Naive B cell (primary cell): Measurements from ENCODE around the gene SLC6A11. TPM values are rescaled to one million over a fixed set of nuclear protein-coding genes. Genes with fewer than 3 reads are reported as not detected.

Experiments used
- ATAC-seq, 2 donors: fragments of 150-1000 bp; cut with Tn5 transposase; 2 replicates each; pipeline ENCODE4 v1.10.0; 2021; ENCODE audit warnings: low read depth in 2 of 2, mild to moderate bottlenecking in 2 of 2, moderate library complexity in 2 of 2
- DNase-seq: peaks from one replicate; pipeline ENCODE4 v3.0.0; 2022
- H3K27ac Mint-ChIP-seq, 6 donors: one replicate each; pipeline ENCODE4 v1.8.0; 2020 to 2022; ENCODE audit warnings: mild to moderate bottlenecking in 6 of 6, mixed read lengths in 6 of 6, moderate library complexity in 5 of 6, inconsistent platforms in 2 of 6
- H3K27me3 Mint-ChIP-seq, 3 donors: one replicate each; pipeline ENCODE4 v1.8.0; 2021 to 2022; ENCODE audit warnings: mixed read lengths in 3 of 3, mild to moderate bottlenecking in 1 of 3
- H3K36me3 Mint-ChIP-seq, 2 donors: one replicate each; pipeline ENCODE4 v1.8.0; 2020 to 2022; ENCODE audit warnings: mixed read lengths in 2 of 2, inconsistent platforms in 1 of 2, mild to moderate bottlenecking in 1 of 2
- H3K4me1 Mint-ChIP-seq, 3 donors: one replicate each; pipeline ENCODE4 v1.8.0; 2020 to 2022; ENCODE audit warnings: mixed read lengths in 3 of 3, inconsistent platforms in 1 of 3, mild to moderate bottlenecking in 1 of 3, moderate library complexity in 1 of 3
- H3K4me3 Mint-ChIP-seq, 8 donors: one replicate each; pipeline ENCODE4 v1.8.0; 2020 to 2022; ENCODE audit warnings: mild to moderate bottlenecking in 8 of 8, mixed read lengths in 8 of 8, moderate library complexity in 8 of 8, inconsistent platforms in 2 of 8
- H3K9me3 Mint-ChIP-seq, 7 donors: one replicate each; pipeline ENCODE4 v1.8.0; 2020 to 2022; ENCODE audit warnings: mixed read lengths in 7 of 7, mild to moderate bottlenecking in 5 of 7, inconsistent platforms in 2 of 7, moderate library complexity in 1 of 7
- polyA plus RNA-seq, 6 donors: library from polyadenylated mRNA; unstranded; fragments of 300-500 nt; fragmentation: Illumina TruSeq; gene quantifications; one replicate each; pipeline ENCODE4 v1.2.3, GENCODE V29; 2021; ENCODE audit warnings: low read depth in 6 of 6

Gene SLC6A11
- polyA plus RNA-seq, 6 donors from 2014 or later = not detected

- Mint-ChIP-seq H3K27ac (no peak overlapping the region), H3K27me3 (peaks cover 17 to 44% (median 36%) of the 10 kb centered on the region in 3 donors), H3K4me3 (peak overlapping the region in 1 of 8 donors; percentile 42), H3K4me1 (no peaks in the 10 kb centered on the region), H3K9me3 (peaks cover 0 to 4% (median 0%) of the 10 kb centered on the region in 7 donors), H3K36me3 (no peaks in the 10 kb centered on the region)
- ATAC-seq (no peak), DNase-seq (no peak)
These were observed 146.5 kb downstream of the SLC6A11 start for GRCh38 chr3:10962481-10963036.

- no peak for DNase-seq
- ATAC-seq = no peak
- Mint-ChIP-seq H3K27ac (no peak overlapping the region), H3K9me3 (peaks cover 0 to 4% (median 0%) of the 10 kb centered on the region in 7 donors), H3K27me3 (peaks cover 17 to 53% (median 44%) of the 10 kb centered on the region in 3 donors), H3K4me1 (no peaks in the 10 kb centered on the region), H3K36me3 (no peaks in the 10 kb centered on the region), H3K4me3 (no peak overlapping the region)
These were observed 148.6 kb downstream of the SLC6A11 start for GRCh38 chr3:10964537-10965167.

- no peak for ATAC-seq
- H3K4me3 Mint-ChIP-seq = no peak overlapping the region
- H3K27me3 Mint-ChIP-seq = peaks cover 22 to 61% (median 36%) of the 10 kb centered on the region in 3 donors
- no peak overlapping the region for H3K27ac Mint-ChIP-seq
- no peaks in the 10 kb centered on the region for H3K36me3 Mint-ChIP-seq
- no peak for DNase-seq
- no peaks in the 10 kb centered on the region for H3K4me1 Mint-ChIP-seq
- peaks cover 0 to 4% (median 0%) of the 10 kb centered on the region in 7 donors for H3K9me3 Mint-ChIP-seq
These were observed 152.4 kb downstream of the SLC6A11 start for GRCh38 chr3:10968401-10968800.

GRCh38 chr3:10970306-10970960, 154.4 kb downstream of the SLC6A11 start:
- ATAC-seq = no peak
- Mint-ChIP-seq H3K27me3 (peaks cover 25 to 54% (median 28%) of the 10 kb centered on the region in 3 donors), H3K4me3 (no peak overlapping the region)

GRCh38 chr3:10972072-10972782, 156.2 kb downstream of the SLC6A11 start:
- Mint-ChIP-seq H3K27me3 (peaks cover 18 to 57% (median 29%) of the 10 kb centered on the region in 3 donors), H3K9me3 (peaks cover 0 to 11% (median 2%) of the 10 kb centered on the region in 7 donors), H3K36me3 (no peaks in the 10 kb centered on the region), H3K27ac (no peak overlapping the region), H3K4me3 (no peak overlapping the region), H3K4me1 (no peaks in the 10 kb centered on the region)
- ATAC-seq (no peak), DNase-seq (no peak)

More at GRCh38 chr3:10970306-10970960, 154.4 kb downstream of the SLC6A11 start:
- Mint-ChIP-seq H3K9me3 (peaks cover 0 to 6% (median 0%) of the 10 kb centered on the region in 7 donors), H3K36me3 (no peaks in the 10 kb centered on the region), H3K4me1 (no peaks in the 10 kb centered on the region), H3K27ac (peak overlapping the region in 1 of 6 donors; percentile 9)
- DNase-seq = no peak

- peaks cover 18 to 56% (median 31%) of the 10 kb centered on the region in 3 donors for H3K27me3 Mint-ChIP-seq
- no peak for DNase-seq
- H3K36me3 Mint-ChIP-seq = no peaks in the 10 kb centered on the region
- peaks cover 0 to 11% (median 2%) of the 10 kb centered on the region in 7 donors for H3K9me3 Mint-ChIP-seq
- no peak overlapping the region for H3K4me3 Mint-ChIP-seq
- H3K4me1 Mint-ChIP-seq = no peaks in the 10 kb centered on the region
- no peak for ATAC-seq
- no peak overlapping the region for H3K27ac Mint-ChIP-seq
These were observed 157.1 kb downstream of the SLC6A11 start for GRCh38 chr3:10973046-10973595.

GRCh38 chr3:10974131-10974530, 158.1 kb downstream of the SLC6A11 start:
- peak overlapping the region in 1 of 6 donors; percentile 81 for H3K27ac Mint-ChIP-seq
- no peak overlapping the region for H3K4me3 Mint-ChIP-seq
- DNase-seq (no peak), ATAC-seq (no peak)
- H3K27me3 Mint-ChIP-seq = peaks cover 22 to 59% (median 32%) of the 10 kb centered on the region in 3 donors
- H3K36me3 Mint-ChIP-seq = no peaks in the 10 kb centered on the region
- H3K4me1 Mint-ChIP-seq = no peaks in the 10 kb centered on the region
- peaks cover 0 to 11% (median 4%) of the 10 kb centered on the region in 7 donors for H3K9me3 Mint-ChIP-seq

GRCh38 chr3:10974746-10975375, 158.8 kb downstream of the SLC6A11 start:
- DNase-seq (no peak), ATAC-seq (no peak)
- Mint-ChIP-seq H3K4me3 (no peak overlapping the region), H3K36me3 (no peaks in the 10 kb centered on the region), H3K27ac (no peak overlapping the region), H3K4me1 (no peaks in the 10 kb centered on the region), H3K9me3 (peaks cover 0 to 8% (median 4%) of the 10 kb centered on the region in 7 donors), H3K27me3 (peaks cover 22 to 65% (median 33%) of the 10 kb centered on the region in 3 donors)

GRCh38 chr3:10975695-10976234, 159.7 kb downstream of the SLC6A11 start:
- no peak overlapping the region for H3K4me3 Mint-ChIP-seq
- H3K27ac Mint-ChIP-seq = no peak overlapping the region
- peaks cover 22 to 65% (median 33%) of the 10 kb centered on the region in 3 donors for H3K27me3 Mint-ChIP-seq
- no peaks in the 10 kb centered on the region for H3K36me3 Mint-ChIP-seq
- H3K9me3 Mint-ChIP-seq = peaks cover 0 to 7% (median 4%) of the 10 kb centered on the region in 7 donors
- no peaks in the 10 kb centered on the region for H3K4me1 Mint-ChIP-seq
- ATAC-seq = no peak
- no peak for DNase-seq

- Mint-ChIP-seq H3K36me3 (peaks cover 0 to 7% of the 10 kb centered on the region in 2 donors), H3K4me1 (no peaks in the 10 kb centered on the region), H3K27me3 (peaks cover 29 to 67% (median 39%) of the 10 kb centered on the region in 3 donors), H3K4me3 (no peak overlapping the region), H3K9me3 (peaks cover 0 to 11% (median 4%) of the 10 kb centered on the region in 7 donors), H3K27ac (no peak overlapping the region)
- ATAC-seq (no peak), DNase-seq (no peak)
These were observed 160.7 kb downstream of the SLC6A11 start for GRCh38 chr3:10976770-10977169.

GRCh38 chr3:10977892-10978510, 162.0 kb downstream of the SLC6A11 start:
- Mint-ChIP-seq H3K4me3 (no peak overlapping the region), H3K27me3 (peaks cover 24 to 70% (median 39%) of the 10 kb centered on the region in 3 donors), H3K4me1 (peaks cover 0 to 3% (median 0%) of the 10 kb centered on the region in 3 donors), H3K36me3 (peaks cover 0 to 7% of the 10 kb centered on the region in 2 donors), H3K9me3 (peaks cover 0 to 11% (median 4%) of the 10 kb centered on the region in 7 donors), H3K27ac (no peak overlapping the region)
- no peak for DNase-seq
- no peak for ATAC-seq

GRCh38 chr3:10978956-10979355, 162.9 kb downstream of the SLC6A11 start:
- Mint-ChIP-seq H3K27ac (no peak overlapping the region), H3K27me3 (peaks cover 20 to 68% (median 38%) of the 10 kb centered on the region in 3 donors), H3K9me3 (peaks cover 0 to 11% (median 4%) of the 10 kb centered on the region in 7 donors), H3K36me3 (peaks cover 0 to 7% of the 10 kb centered on the region in 2 donors), H3K4me3 (no peak overlapping the region), H3K4me1 (peaks cover 0 to 6% (median 0%) of the 10 kb centered on the region in 3 donors)
- DNase-seq (no peak), ATAC-seq (no peak)
